HL-60 (cell line): ENCODE results near the gene OR10H5.
A peak's percentile ranks its signal among the peaks of the same experiment; 100 is the strongest.

Experiments
- GABPA ChIP-seq: IDR thresholded peaks from 2 replicates; pipeline ENCODE4 v1.6.1; 2012; ENCODE audit warnings: low read depth
- POLR2AphosphoS5 ChIP-seq: IDR thresholded peaks from 2 replicates; pipeline ENCODE4 v1.6.1; 2012; ENCODE audit warnings: low read depth
- SPI1 ChIP-seq: IDR thresholded peaks from 2 replicates; pipeline ENCODE4 v1.6.1; 2012; ENCODE audit warnings: low read depth, mild to moderate bottlenecking, borderline replicate concordance
- TF ChIP-seq, protein P1 (sequence below): IDR thresholded peaks from one replicate; pipeline ENCODE4 v1.5.1; 2011; ENCODE audit warnings: low read length, control low read depth, inconsistent platforms; ENCODE audit not compliant: insufficient read depth
- TF ChIP-seq, protein P2 (sequence below): IDR thresholded peaks from 2 replicates; pipeline ENCODE4 v1.6.1; 2012; ENCODE audit warnings: low read depth; ENCODE audit not compliant: insufficient replicate concordance

DNA sequence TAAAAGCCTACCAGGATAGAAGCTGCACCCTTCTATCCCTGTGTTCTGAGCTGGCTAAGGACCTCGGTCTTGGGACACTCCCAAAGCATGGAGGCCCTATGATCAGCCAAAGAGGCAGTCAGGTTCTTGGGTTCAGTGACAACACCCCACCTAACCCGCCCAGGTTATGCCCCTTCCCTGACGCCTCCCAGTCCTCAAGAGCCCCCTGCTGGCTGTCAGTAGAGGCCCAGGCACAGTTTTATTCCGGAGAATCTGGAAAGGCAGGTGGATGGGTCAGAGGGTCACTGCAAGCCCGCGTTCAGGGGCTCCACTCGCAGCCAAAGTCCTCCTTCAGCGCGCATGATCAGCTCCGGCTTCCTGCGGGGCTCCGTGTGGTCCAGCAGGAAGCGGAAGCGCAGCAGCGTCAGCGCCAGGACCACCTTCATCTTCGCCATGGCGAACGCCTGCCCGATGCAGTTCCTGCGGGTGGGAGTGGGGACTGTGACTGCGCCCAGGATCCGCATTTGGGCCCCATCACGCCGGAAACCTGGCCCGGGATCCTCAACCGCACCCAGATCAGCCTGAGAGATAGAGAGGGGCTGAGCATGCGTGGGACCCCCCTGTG, 27.4 kb upstream of the OR10H5 start:
- TF ChIP-seq, protein P1, sequence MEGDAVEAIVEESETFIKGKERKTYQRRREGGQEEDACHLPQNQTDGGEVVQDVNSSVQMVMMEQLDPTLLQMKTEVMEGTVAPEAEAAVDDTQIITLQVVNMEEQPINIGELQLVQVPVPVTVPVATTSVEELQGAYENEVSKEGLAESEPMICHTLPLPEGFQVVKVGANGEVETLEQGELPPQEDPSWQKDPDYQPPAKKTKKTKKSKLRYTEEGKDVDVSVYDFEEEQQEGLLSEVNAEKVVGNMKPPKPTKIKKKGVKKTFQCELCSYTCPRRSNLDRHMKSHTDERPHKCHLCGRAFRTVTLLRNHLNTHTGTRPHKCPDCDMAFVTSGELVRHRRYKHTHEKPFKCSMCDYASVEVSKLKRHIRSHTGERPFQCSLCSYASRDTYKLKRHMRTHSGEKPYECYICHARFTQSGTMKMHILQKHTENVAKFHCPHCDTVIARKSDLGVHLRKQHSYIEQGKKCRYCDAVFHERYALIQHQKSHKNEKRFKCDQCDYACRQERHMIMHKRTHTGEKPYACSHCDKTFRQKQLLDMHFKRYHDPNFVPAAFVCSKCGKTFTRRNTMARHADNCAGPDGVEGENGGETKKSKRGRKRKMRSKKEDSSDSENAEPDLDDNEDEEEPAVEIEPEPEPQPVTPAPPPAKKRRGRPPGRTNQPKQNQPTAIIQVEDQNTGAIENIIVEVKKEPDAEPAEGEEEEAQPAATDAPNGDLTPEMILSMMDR = peak; percentile 17
- TF ChIP-seq POLR2AphosphoS5 (no peak), SPI1 (no peak), GABPA (no peak)
- TF ChIP-seq, protein P2, sequence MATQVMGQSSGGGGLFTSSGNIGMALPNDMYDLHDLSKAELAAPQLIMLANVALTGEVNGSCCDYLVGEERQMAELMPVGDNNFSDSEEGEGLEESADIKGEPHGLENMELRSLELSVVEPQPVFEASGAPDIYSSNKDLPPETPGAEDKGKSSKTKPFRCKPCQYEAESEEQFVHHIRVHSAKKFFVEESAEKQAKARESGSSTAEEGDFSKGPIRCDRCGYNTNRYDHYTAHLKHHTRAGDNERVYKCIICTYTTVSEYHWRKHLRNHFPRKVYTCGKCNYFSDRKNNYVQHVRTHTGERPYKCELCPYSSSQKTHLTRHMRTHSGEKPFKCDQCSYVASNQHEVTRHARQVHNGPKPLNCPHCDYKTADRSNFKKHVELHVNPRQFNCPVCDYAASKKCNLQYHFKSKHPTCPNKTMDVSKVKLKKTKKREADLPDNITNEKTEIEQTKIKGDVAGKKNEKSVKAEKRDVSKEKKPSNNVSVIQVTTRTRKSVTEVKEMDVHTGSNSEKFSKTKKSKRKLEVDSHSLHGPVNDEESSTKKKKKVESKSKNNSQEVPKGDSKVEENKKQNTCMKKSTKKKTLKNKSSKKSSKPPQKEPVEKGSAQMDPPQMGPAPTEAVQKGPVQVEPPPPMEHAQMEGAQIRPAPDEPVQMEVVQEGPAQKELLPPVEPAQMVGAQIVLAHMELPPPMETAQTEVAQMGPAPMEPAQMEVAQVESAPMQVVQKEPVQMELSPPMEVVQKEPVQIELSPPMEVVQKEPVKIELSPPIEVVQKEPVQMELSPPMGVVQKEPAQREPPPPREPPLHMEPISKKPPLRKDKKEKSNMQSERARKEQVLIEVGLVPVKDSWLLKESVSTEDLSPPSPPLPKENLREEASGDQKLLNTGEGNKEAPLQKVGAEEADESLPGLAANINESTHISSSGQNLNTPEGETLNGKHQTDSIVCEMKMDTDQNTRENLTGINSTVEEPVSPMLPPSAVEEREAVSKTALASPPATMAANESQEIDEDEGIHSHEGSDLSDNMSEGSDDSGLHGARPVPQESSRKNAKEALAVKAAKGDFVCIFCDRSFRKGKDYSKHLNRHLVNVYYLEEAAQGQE = peak; percentile 45
